ENCODE measurements around the gene CCDC73. TPM values are rescaled to one million over a fixed set of nuclear protein-coding genes. Genes with fewer than 3 reads are reported as not detected.

CCDC73 gene
- total and polyA plus RNA-seq, 2 donors (not counting 1 experiment from before 2014, with no cell fraction given) = 0.05 TPM; not detected in 1

GRCh38 chr11:32571039-32571438, 223.4 kb downstream of the CCDC73 start:
- Histone ChIP-seq H4K20me1 (ENCODE audit: control insufficient read depth, insufficient read depth, low read length, poor library complexity, severe bottlenecking) (no peaks in the 10 kb centered on the region), H2AFZ (ENCODE audit: insufficient read depth, low read depth, low read length, poor library complexity, severe bottlenecking) (no peak overlapping the region), H3K4me3 (ENCODE audit: control extremely low read depth in 1 of 5, extremely low read depth in 1 of 5, insufficient read depth in 1 of 5, low read depth in 2 of 5, low read length in 4 of 5) (no peak overlapping the region), H3K4me2 (replicated peaks; ENCODE audit: low read depth, low read length, poor library complexity, severe bottlenecking) (no peak overlapping the region), H3K27me3 (replicated peaks in 1 of 4; ENCODE audit: control extremely low read depth in 1 of 4, control insufficient read depth in 3 of 4, insufficient read depth in 4 of 4, low read length in 3 of 4) (peaks cover 0 to 3% (median 0%) of the 10 kb centered on the region in 4 experiments), H3K79me2 (ENCODE audit: control insufficient read depth, insufficient read depth, low read length) (no peaks in the 10 kb centered on the region), H3K9me3 (ENCODE audit: control extremely low read depth in 1 of 3, control insufficient read depth in 2 of 3, insufficient read depth in 1 of 3, low read length in 2 of 3) (no peaks in the 10 kb centered on the region), H3K36me3 (replicated peaks in 1 of 2; ENCODE audit: control extremely low read depth in 1 of 2, control insufficient read depth in 1 of 2, extremely low read depth in 1 of 2, insufficient read depth in 2 of 2, low read length in 1 of 2) (no peaks in the 10 kb centered on the region), H3K27ac (ENCODE audit: low read length in 2 of 2) (no peak overlapping the region), H3K4me1 (ENCODE audit: control insufficient read depth in 2 of 2, insufficient read depth in 2 of 2, low read length in 2 of 2) (no peaks in the 10 kb centered on the region), H3K9ac (ENCODE audit: low read length) (no peak overlapping the region)
- POLR2A ChIA-PET = no interaction called here
- TF ChIP-seq CTCF (IDR thresholded peaks at IDR 0.05) (no peak), EZH2 (IDR thresholded peaks at IDR 0.05; ENCODE audit: borderline replicate concordance, insufficient read depth, low read depth, low read length, poor library complexity, severe bottlenecking) (no peak)
- ATAC-seq (ENCODE audit: low read depth) (no peak), DNase-seq (no peak)
- Mint-ChIP-seq H3K27ac (no peak overlapping the region), H3K4me3 (no peak overlapping the region), H3K4me1 (peaks cover 4% of the 10 kb centered on the region), H3K9me3 (ENCODE audit: insufficient read depth) (no peaks in the 10 kb centered on the region), H3K27me3 (peaks cover 24% of the 10 kb centered on the region)
- 94% methylated on average over 10 of the region's 10 CpGs for WGBS (ENCODE audit: insufficient coverage)
- intact Hi-C loops (cut with micrococcal nuclease) = no loop called here
- CTCF ChIA-PET = no interaction called here

GRCh38 chr11:32569313-32569881, 225.1 kb downstream of the CCDC73 start:
- Histone ChIP-seq H2AFZ (ENCODE audit: insufficient read depth, low read depth, low read length, poor library complexity, severe bottlenecking) (no peak overlapping the region), H3K4me2 (replicated peaks; ENCODE audit: low read depth, low read length, poor library complexity, severe bottlenecking) (no peak overlapping the region), H3K4me1 (ENCODE audit: control insufficient read depth in 2 of 2, insufficient read depth in 2 of 2, low read length in 2 of 2) (no peaks in the 10 kb centered on the region), H3K4me3 (ENCODE audit: control extremely low read depth in 1 of 5, extremely low read depth in 1 of 5, insufficient read depth in 1 of 5, low read depth in 2 of 5, low read length in 4 of 5) (no peak overlapping the region), H3K27me3 (replicated peaks in 1 of 4; ENCODE audit: control extremely low read depth in 1 of 4, control insufficient read depth in 3 of 4, insufficient read depth in 4 of 4, low read length in 3 of 4) (peaks cover 0 to 3% (median 0%) of the 10 kb centered on the region in 4 experiments), H3K36me3 (replicated peaks in 1 of 2; ENCODE audit: control extremely low read depth in 1 of 2, control insufficient read depth in 1 of 2, extremely low read depth in 1 of 2, insufficient read depth in 2 of 2, low read length in 1 of 2) (no peaks in the 10 kb centered on the region), H3K9me3 (ENCODE audit: control extremely low read depth in 1 of 3, control insufficient read depth in 2 of 3, insufficient read depth in 1 of 3, low read length in 2 of 3) (no peaks in the 10 kb centered on the region), H4K20me1 (ENCODE audit: control insufficient read depth, insufficient read depth, low read length, poor library complexity, severe bottlenecking) (no peaks in the 10 kb centered on the region), H3K9ac (ENCODE audit: low read length) (no peak overlapping the region), H3K79me2 (ENCODE audit: control insufficient read depth, insufficient read depth, low read length) (no peaks in the 10 kb centered on the region), H3K27ac (ENCODE audit: low read length in 2 of 2) (no peak overlapping the region)
- TF ChIP-seq CTCF (IDR thresholded peaks at IDR 0.05) (no peak), EZH2 (IDR thresholded peaks at IDR 0.05; ENCODE audit: borderline replicate concordance, insufficient read depth, low read depth, low read length, poor library complexity, severe bottlenecking) (no peak)
- ChIA-PET POLR2A (no interaction called here), CTCF (interaction anchor here (0.7 kb wide), 1 partner anchor 8 kb away, joined by 3 read pairs; no protein-coding TSS in a partner anchor)
- no peak for ATAC-seq (ENCODE audit: low read depth)
- 100% methylated on average over 1 of the region's 4 CpGs for WGBS (ENCODE audit: insufficient coverage)
- intact Hi-C loops (cut with micrococcal nuclease) = no loop called here
- Mint-ChIP-seq H3K27ac (no peak overlapping the region), H3K4me1 (peaks cover 4% of the 10 kb centered on the region), H3K9me3 (ENCODE audit: insufficient read depth) (no peaks in the 10 kb centered on the region), H3K27me3 (peaks cover 20% of the 10 kb centered on the region), H3K4me3 (no peak overlapping the region)
- DNase-seq = no peak

Measured in B cell (primary cell).